ENCODE measurements around the gene PMEPA1. TPM values are rescaled to one million over a fixed set of nuclear protein-coding genes. Genes with fewer than 3 reads are reported as not detected.

The PMEPA1 gene
- total RNA-seq, 1 donor from 2014 or later = 49.4 TPM

- FAIRE-seq = no peak
Observed at GRCh38 chr20:57601737-57602136, 108.1 kb downstream of the PMEPA1 start.

DNA sequence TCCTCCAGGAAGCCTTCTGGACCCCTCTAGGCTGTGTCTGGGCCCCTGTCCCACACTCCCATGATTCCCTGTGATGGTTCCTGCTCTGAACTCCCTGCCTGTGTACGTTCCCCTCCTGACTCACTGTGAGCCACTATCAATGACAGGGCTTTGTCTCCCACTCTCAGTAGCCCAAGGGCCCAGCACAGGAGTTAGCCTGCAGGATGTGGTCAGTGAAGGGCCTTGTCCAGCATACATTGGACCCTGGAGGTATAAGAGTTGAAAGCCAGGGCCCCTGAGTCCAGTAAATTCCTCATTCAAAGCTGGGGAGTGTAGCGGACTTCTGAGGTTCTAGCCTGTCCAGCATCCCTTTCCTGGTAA is 108.6 kb downstream of the PMEPA1 start:
- Histone ChIP-seq H3K9me3 (ENCODE audit: insufficient read depth, low read depth, low read length) (no peaks in the 10 kb centered on the region), H3K79me2 (ENCODE audit: insufficient read depth, low read length) (no peaks in the 10 kb centered on the region), H3K36me3 (ENCODE audit: insufficient read depth, low read length) (no peaks in the 10 kb centered on the region), H4K20me1 (ENCODE audit: insufficient read depth, low read length) (no peaks in the 10 kb centered on the region), H3K4me2 (ENCODE audit: low read length) (no peak overlapping the region), H3K9ac (ENCODE audit: low read length) (no peak overlapping the region), H3K27ac (ENCODE audit: low read depth, low read length) (no peak overlapping the region), H3K4me1 (ENCODE audit: insufficient read depth, low read length) (no peaks in the 10 kb centered on the region), H2AFZ (ENCODE audit: low read depth, low read length) (no peak overlapping the region), H3K4me3 (ENCODE audit: insufficient read depth, low read depth, low read length) (no peak overlapping the region), H3K27me3 (ENCODE audit: insufficient read depth, low read length) (peaks cover 2% of the 10 kb centered on the region)
- FAIRE-seq = no peak
- H3K9me3 Mint-ChIP-seq (ENCODE audit: unreplicated experiment) = peaks cover 1% of the 10 kb centered on the region
- TF ChIP-seq CTCF (IDR thresholded peaks at IDR 0.05; ENCODE audit: insufficient read depth, low read depth, low read length) = no peak
- TF ChIP-seq EZH2 (IDR thresholded peaks at IDR 0.05; ENCODE audit: insufficient read depth, low read length) = no peak
- no peaks in the 10 kb centered on the region for H3K4me1 Mint-ChIP-seq (ENCODE audit: low read depth, unreplicated experiment)
- DNase-seq (ENCODE audit: low read depth) = no peak
- H3K4me3 Mint-ChIP-seq (ENCODE audit: unreplicated experiment) = no peak overlapping the region
- H3K27me3 Mint-ChIP-seq (ENCODE audit: low read depth, unreplicated experiment) = peaks cover 21% of the 10 kb centered on the region
- no peaks in the 10 kb centered on the region for H3K36me3 Mint-ChIP-seq (ENCODE audit: low read depth, unreplicated experiment)
- H3K27ac Mint-ChIP-seq (ENCODE audit: unreplicated experiment) = no peak overlapping the region

More at GRCh38 chr20:57601737-57602136, 108.1 kb downstream of the PMEPA1 start:
- no peak for DNase-seq (ENCODE audit: low read depth)
- no peaks in the 10 kb centered on the region for H3K36me3 Mint-ChIP-seq (ENCODE audit: low read depth, unreplicated experiment)
- H3K4me3 ChIP-seq (ENCODE audit: insufficient read depth, low read depth, low read length) = no peak overlapping the region
- H3K4me1 Mint-ChIP-seq (ENCODE audit: low read depth, unreplicated experiment) = no peaks in the 10 kb centered on the region
- H3K9me3 ChIP-seq (ENCODE audit: insufficient read depth, low read depth, low read length) = no peaks in the 10 kb centered on the region
- no peak overlapping the region for H3K9ac ChIP-seq (ENCODE audit: low read length)
- H4K20me1 ChIP-seq (ENCODE audit: insufficient read depth, low read length) = no peaks in the 10 kb centered on the region
- no peak overlapping the region for H3K4me3 Mint-ChIP-seq (ENCODE audit: unreplicated experiment)
- H3K79me2 ChIP-seq (ENCODE audit: insufficient read depth, low read length) = no peaks in the 10 kb centered on the region
- no peak overlapping the region for H2AFZ ChIP-seq (ENCODE audit: low read depth, low read length)
- peaks cover 1% of the 10 kb centered on the region for H3K9me3 Mint-ChIP-seq (ENCODE audit: unreplicated experiment)
- TF ChIP-seq CTCF (IDR thresholded peaks at IDR 0.05; ENCODE audit: insufficient read depth, low read depth, low read length) (no peak), EZH2 (IDR thresholded peaks at IDR 0.05; ENCODE audit: insufficient read depth, low read length) (no peak)
- H3K36me3 ChIP-seq (ENCODE audit: insufficient read depth, low read length) = no peaks in the 10 kb centered on the region
- H3K27ac Mint-ChIP-seq (ENCODE audit: unreplicated experiment) = no peak overlapping the region
- H3K4me1 ChIP-seq (ENCODE audit: insufficient read depth, low read length) = no peaks in the 10 kb centered on the region
- no peak overlapping the region for H3K4me2 ChIP-seq (ENCODE audit: low read length)
- H3K27me3 Mint-ChIP-seq (ENCODE audit: low read depth, unreplicated experiment) = peaks cover 25% of the 10 kb centered on the region
- H3K27me3 ChIP-seq (ENCODE audit: insufficient read depth, low read length) = peaks cover 7% of the 10 kb centered on the region
- no peak overlapping the region for H3K27ac ChIP-seq (ENCODE audit: low read depth, low read length)

- Mint-ChIP-seq H3K4me3 (ENCODE audit: unreplicated experiment) (no peak overlapping the region), H3K4me1 (ENCODE audit: low read depth, unreplicated experiment) (no peaks in the 10 kb centered on the region), H3K9me3 (ENCODE audit: unreplicated experiment) (peaks cover 1% of the 10 kb centered on the region), H3K27ac (ENCODE audit: unreplicated experiment) (no peak overlapping the region), H3K36me3 (ENCODE audit: low read depth, unreplicated experiment) (no peaks in the 10 kb centered on the region), H3K27me3 (ENCODE audit: low read depth, unreplicated experiment) (peaks cover 17% of the 10 kb centered on the region)
- Histone ChIP-seq H3K79me2 (ENCODE audit: insufficient read depth, low read length) (no peaks in the 10 kb centered on the region), H3K36me3 (ENCODE audit: insufficient read depth, low read length) (no peaks in the 10 kb centered on the region), H3K27ac (ENCODE audit: low read depth, low read length) (no peak overlapping the region), H3K27me3 (ENCODE audit: insufficient read depth, low read length) (no peaks in the 10 kb centered on the region), H3K9ac (ENCODE audit: low read length) (no peak overlapping the region), H3K4me3 (ENCODE audit: insufficient read depth, low read depth, low read length) (no peak overlapping the region), H2AFZ (ENCODE audit: low read depth, low read length) (no peak overlapping the region), H3K9me3 (ENCODE audit: insufficient read depth, low read depth, low read length) (no peaks in the 10 kb centered on the region), H3K4me2 (ENCODE audit: low read length) (no peak overlapping the region), H4K20me1 (ENCODE audit: insufficient read depth, low read length) (no peaks in the 10 kb centered on the region), H3K4me1 (ENCODE audit: insufficient read depth, low read length) (no peaks in the 10 kb centered on the region)
- no peak for FAIRE-seq
- DNase-seq (ENCODE audit: low read depth) = no peak
- TF ChIP-seq EZH2 (IDR thresholded peaks at IDR 0.05; ENCODE audit: insufficient read depth, low read length) (no peak), CTCF (IDR thresholded peaks at IDR 0.05; ENCODE audit: insufficient read depth, low read depth, low read length) (no peak)
Observed at GRCh38 chr20:57600320-57601210, 109.2 kb downstream of the PMEPA1 start.
